GM12878 (cell line): ENCODE results near the gene ARHGAP6. TPM values are rescaled to one million over a fixed set of nuclear protein-coding genes. Genes with fewer than 3 reads are reported as not detected.

Experiments
- ATAC-seq: fragments of 200-7000 bp; cut with Tn5 transposase; 3 replicates; pipeline ENCODE4 v1.9.1; 2020; ENCODE audit warnings: mild to moderate bottlenecking, moderate library complexity
- BruUV-seq: library from RNA; stranded (reverse); fragments of 400-500 nt; replicated peaks from 2 replicates; lab custom pipeline; 2021; lab: Mats Ljungman, UMichigan
- CTCF ChIA-PET: fragments of 300-600 bp; sonication (Branson Sonifier 250); formaldehyde crosslinking; extraction: SDS; loops from one replicate; lab custom pipeline; 2021; ENCODE audit warnings: inconsistent platforms; lab: Yijun Ruan, JAX
- POLR2A ChIA-PET: fragments of 350-600 bp; formaldehyde crosslinking; extraction: SDS; loops from one replicate; lab custom pipeline; 2021; ENCODE audit warnings: inconsistent platforms; lab: Charles Lee
- RAD21 ChIA-PET: fragments of 300-600 bp; sonication (Branson Sonifier 250); formaldehyde crosslinking; loops from one replicate; lab custom pipeline; 2023; ENCODE audit warnings: antibody characterized with exemption; ENCODE audit not compliant: unreplicated experiment; lab: Charles Lee
- SMC1A ChIA-PET: fragments of 300-600 bp; sonication (Branson Sonifier 250); formaldehyde crosslinking; loops from one replicate; lab custom pipeline; 2023; ENCODE audit not compliant: unreplicated experiment, uncharacterized antibody; lab: Charles Lee
- DNase-seq: peaks from one replicate; pipeline ENCODE4 v3.0.0-alpha.2; 2011; ENCODE audit warnings: low read depth, low spot score
- FAIRE-seq: peaks from 3 replicates; lab custom pipeline; 2011; peaks lifted over from hg19 to GRCh38; lab: Jason Lieb, UNC
- H2AFZ ChIP-seq: 2 replicates; pipeline ENCODE4 v1.6.0; 2011; ENCODE audit warnings: low read depth, low read length, control low read depth; ENCODE audit not compliant: control insufficient read depth
- H3K27ac ChIP-seq: 2 replicates; pipeline ENCODE4 v1.5.1; 2011; ENCODE audit warnings: control low read depth; ENCODE audit not compliant: control insufficient read depth, insufficient read depth
- H3K27me3 ChIP-seq, 2 experiments: replicated peaks in 1 of 2; 2 replicates each; pipeline versions ENCODE4 v1.6.0 to v1.6.1; 2011; ENCODE audit warnings: low read length in 1 of 2; ENCODE audit not compliant: control insufficient read depth in 2 of 2, insufficient read depth in 2 of 2
- H3K36me3 ChIP-seq, 2 experiments: 2 replicates each; pipeline ENCODE4 v1.5.1; 2011; ENCODE audit warnings: low read length in 1 of 2; ENCODE audit not compliant: control insufficient read depth in 2 of 2, insufficient read depth in 2 of 2
- H3K4me1 ChIP-seq: 2 replicates; pipeline ENCODE4 v1.6.1; 2011; ENCODE audit warnings: mild to moderate bottlenecking, low read length, moderate library complexity, mixed read lengths; ENCODE audit not compliant: control insufficient read depth, insufficient read depth
- H3K4me2 ChIP-seq: 2 replicates; pipeline ENCODE4 v1.6.0; 2011; ENCODE audit warnings: control low read depth; ENCODE audit not compliant: control insufficient read depth, insufficient read depth
- H3K4me3 ChIP-seq: fragments of 200-600 bp; sonication (generic); 2 replicates; pipeline ENCODE4 v1.5.1; 2016
- H3K79me2 ChIP-seq: 2 replicates; pipeline ENCODE4 v1.6.0; 2011; ENCODE audit warnings: low read length; ENCODE audit not compliant: control insufficient read depth, insufficient read depth
- H3K9ac ChIP-seq: 2 replicates; pipeline ENCODE4 v1.8.0; 2011; ENCODE audit warnings: low read length, control low read depth, mixed read lengths; ENCODE audit not compliant: control insufficient read depth, insufficient read depth
- H3K9me3 ChIP-seq: replicated peaks from 3 replicates; pipeline ENCODE4 v1.5.1; 2011; ENCODE audit warnings: mild to moderate bottlenecking, low read length; ENCODE audit not compliant: control insufficient read depth, insufficient read depth
- H4K20me1 ChIP-seq: 2 replicates; pipeline ENCODE4 v1.6.0; 2011; ENCODE audit not compliant: control insufficient read depth, insufficient read depth
- NR2F1 ChIP-seq: fragments of 450-650 bp; conservative IDR thresholded peaks from 2 replicates; pipeline ENCODE4 v1.6.1; 2017; ENCODE audit warnings: mild to moderate bottlenecking
- WGBS: methylation state at CpG from one replicate; pipeline ENCODE4 v1.1.6; 2016; ENCODE audit warnings: low lambda C conversion rate; ENCODE audit not compliant: insufficient replicate concordance, insufficient coverage; ENCODE audit errors: missing lambda C conversion rate; 5-methylcytosine and 5-hydroxymethylcytosine counted together
- in situ Hi-C: fragments of 300-500 bp; cut with MboI; formaldehyde crosslinking; loops from 9 replicates; pipeline ENCODE4 v1.14.3; 2018; ENCODE audit warnings: mixed read lengths
- intact Hi-C: fragments of 100-400 bp; cut with micrococcal nuclease; formaldehyde crosslinking; loops from one replicate; pipeline ENCODE4 v1.14.2; 2022; ENCODE audit not compliant: unreplicated experiment
- polyA plus RNA-seq, 11 experiments: library from polyadenylated mRNA; depleted of rRNA in 4 of 11; unstranded in 6 of 11; stranded (reverse) in 5 of 11; fragments of >200 nt; fragmentation: Nextera tagmentation in 4 of 11; fragmentation: Illumina TruSeq in 1 of 11; extraction: Ambion mirVana in 4 of 11; extraction: Trizol in 1 of 11; gene quantifications; 1 replicate in 1 of 11; 2 replicates in 10 of 11; pipeline versions ENCODE4 v1.2.1 to v1.2.3, GENCODE V29; 2011 to 2016; ENCODE audit warnings: inconsistent platforms in 2 of 11, missing spikeins in 2 of 11, low read depth in 1 of 11
- total RNA-seq, 4 experiments: library from RNA; depleted of rRNA in 3 of 4; stranded (reverse); fragments of >200 nt in 3 of 4; fragmentation: Illumina TruSeq in 1 of 4; extraction: Trizol in 1 of 4; gene quantifications; 2 replicates each; pipeline versions ENCODE4 v1.2.1 to v1.2.3, GENCODE V29; 2013 to 2021
- TF ChIP-seq, protein P1 (sequence below): fragments of 450-650 bp; formaldehyde crosslinking; IDR thresholded peaks from 2 replicates; pipeline ENCODE4 v1.4.0; 2022; ENCODE audit warnings: mild to moderate bottlenecking, moderate library complexity
- TF ChIP-seq, protein P2 (sequence below): fragments of 450-650 bp; IDR thresholded peaks from 2 replicates; pipeline ENCODE4 v1.6.1; 2016; ENCODE audit warnings: mild to moderate bottlenecking, moderate library complexity, borderline replicate concordance
- TF ChIP-seq, protein P3 (sequence below): fragments of 450-650 bp; IDR thresholded peaks from 2 replicates; pipeline ENCODE4 v1.6.1; 2014; ENCODE audit warnings: mild to moderate bottlenecking

The ARHGAP6 gene
- total and polyA plus RNA-seq, 10 of the 15 experiments (the other 5 are each of a cell fraction or from before 2014, with no cell fraction given) = 0.20 to 1.8 (median 0.76) TPM

DNA sequence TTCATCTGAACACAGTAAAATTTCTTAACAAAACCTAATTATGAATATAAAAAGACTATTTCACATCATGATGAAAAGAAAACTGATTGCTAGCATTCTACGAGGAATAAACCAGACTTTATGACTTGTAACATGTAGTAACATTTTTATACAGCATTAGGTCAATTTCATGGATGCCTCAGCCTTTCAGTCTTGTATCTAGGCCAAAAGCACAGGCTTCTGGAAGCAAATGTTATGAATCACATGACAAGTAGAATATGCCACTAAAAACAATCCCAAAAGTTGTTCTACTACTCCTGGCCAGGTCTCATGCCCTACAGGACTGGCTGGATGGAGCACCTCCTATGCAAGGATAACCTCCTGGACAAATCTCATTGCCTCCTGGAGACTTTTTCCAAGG lies 101.2 kb downstream of the ARHGAP6 start:
- Histone ChIP-seq H4K20me1 (no peaks in the 10 kb centered on the region), H2AFZ (no peak overlapping the region), H3K79me2 (no peaks in the 10 kb centered on the region), H3K27ac (no peak overlapping the region)
- RAD21 ChIA-PET = no interaction called here
- in situ Hi-C loops = no loop called here
- ATAC-seq (no peak), DNase-seq (no peak)
- TF ChIP-seq, protein P1, sequence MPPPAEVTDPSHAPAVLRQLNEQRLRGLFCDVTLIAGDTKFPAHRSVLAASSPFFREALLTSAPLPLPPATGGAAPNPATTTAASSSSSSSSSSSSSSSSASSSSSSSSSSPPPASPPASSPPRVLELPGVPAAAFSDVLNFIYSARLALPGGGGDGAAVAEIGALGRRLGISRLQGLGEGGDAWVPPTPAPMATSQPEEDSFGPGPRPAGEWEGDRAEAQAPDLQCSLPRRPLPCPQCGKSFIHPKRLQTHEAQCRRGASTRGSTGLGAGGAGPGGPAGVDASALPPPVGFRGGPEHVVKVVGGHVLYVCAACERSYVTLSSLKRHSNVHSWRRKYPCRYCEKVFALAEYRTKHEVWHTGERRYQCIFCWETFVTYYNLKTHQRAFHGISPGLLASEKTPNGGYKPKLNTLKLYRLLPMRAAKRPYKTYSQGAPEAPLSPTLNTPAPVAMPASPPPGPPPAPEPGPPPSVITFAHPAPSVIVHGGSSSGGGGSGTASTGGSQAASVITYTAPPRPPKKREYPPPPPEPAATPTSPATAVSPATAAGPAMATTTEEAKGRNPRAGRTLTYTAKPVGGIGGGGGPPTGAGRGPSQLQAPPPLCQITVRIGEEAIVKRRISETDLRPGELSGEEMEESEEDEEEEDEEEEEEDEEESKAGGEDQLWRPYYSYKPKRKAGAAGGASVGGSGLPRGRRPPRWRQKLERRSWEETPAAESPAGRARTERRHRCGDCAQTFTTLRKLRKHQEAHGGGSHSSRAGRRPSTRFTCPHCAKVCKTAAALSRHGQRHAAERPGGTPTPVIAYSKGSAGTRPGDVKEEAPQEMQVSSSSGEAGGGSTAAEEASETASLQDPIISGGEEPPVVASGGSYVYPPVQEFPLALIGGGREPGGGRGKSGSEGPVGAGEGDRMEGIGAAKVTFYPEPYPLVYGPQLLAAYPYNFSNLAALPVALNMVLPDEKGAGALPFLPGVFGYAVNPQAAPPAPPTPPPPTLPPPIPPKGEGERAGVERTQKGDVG (CRISPR knock-in tag) = no peak
- TF ChIP-seq, protein P2, sequence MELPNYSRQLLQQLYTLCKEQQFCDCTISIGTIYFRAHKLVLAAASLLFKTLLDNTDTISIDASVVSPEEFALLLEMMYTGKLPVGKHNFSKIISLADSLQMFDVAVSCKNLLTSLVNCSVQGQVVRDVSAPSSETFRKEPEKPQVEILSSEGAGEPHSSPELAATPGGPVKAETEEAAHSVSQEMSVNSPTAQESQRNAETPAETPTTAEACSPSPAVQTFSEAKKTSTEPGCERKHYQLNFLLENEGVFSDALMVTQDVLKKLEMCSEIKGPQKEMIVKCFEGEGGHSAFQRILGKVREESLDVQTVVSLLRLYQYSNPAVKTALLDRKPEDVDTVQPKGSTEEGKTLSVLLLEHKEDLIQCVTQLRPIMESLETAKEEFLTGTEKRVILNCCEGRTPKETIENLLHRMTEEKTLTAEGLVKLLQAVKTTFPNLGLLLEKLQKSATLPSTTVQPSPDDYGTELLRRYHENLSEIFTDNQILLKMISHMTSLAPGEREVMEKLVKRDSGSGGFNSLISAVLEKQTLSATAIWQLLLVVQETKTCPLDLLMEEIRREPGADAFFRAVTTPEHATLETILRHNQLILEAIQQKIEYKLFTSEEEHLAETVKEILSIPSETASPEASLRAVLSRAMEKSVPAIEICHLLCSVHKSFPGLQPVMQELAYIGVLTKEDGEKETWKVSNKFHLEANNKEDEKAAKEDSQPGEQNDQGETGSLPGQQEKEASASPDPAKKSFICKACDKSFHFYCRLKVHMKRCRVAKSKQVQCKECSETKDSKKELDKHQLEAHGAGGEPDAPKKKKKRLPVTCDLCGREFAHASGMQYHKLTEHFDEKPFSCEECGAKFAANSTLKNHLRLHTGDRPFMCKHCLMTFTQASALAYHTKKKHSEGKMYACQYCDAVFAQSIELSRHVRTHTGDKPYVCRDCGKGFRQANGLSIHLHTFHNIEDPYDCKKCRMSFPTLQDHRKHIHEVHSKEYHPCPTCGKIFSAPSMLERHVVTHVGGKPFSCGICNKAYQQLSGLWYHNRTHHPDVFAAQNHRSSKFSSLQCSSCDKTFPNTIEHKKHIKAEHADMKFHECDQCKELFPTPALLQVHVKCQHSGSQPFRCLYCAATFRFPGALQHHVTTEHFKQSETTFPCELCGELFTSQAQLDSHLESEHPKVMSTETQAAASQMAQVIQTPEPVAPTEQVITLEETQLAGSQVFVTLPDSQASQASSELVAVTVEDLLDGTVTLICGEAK = no peak
- TF ChIP-seq NR2F1 = no peak
- TF ChIP-seq, protein P3, sequence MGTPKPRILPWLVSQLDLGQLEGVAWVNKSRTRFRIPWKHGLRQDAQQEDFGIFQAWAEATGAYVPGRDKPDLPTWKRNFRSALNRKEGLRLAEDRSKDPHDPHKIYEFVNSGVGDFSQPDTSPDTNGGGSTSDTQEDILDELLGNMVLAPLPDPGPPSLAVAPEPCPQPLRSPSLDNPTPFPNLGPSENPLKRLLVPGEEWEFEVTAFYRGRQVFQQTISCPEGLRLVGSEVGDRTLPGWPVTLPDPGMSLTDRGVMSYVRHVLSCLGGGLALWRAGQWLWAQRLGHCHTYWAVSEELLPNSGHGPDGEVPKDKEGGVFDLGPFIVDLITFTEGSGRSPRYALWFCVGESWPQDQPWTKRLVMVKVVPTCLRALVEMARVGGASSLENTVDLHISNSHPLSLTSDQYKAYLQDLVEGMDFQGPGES = no peak
- TF ChIP-seq, all 136 proteins: peak for 0
- Histone ChIP-seq H3K4me2 (no peak overlapping the region), H3K9me3 (no peaks in the 10 kb centered on the region), H3K4me3 (no peak overlapping the region), H3K36me3 (no peaks in the 10 kb centered on the region), H3K27me3 (no peaks in the 10 kb centered on the region), H3K4me1 (no peaks in the 10 kb centered on the region), H3K9ac (no peak overlapping the region)
- POLR2A ChIA-PET = no interaction called here
- intact Hi-C loops = no loop called here
- CTCF ChIA-PET = interaction anchor here (1.0 kb wide), 1 partner anchor 19 kb away, joined by 3 read pairs; no protein-coding TSS in a partner anchor
- no peak for FAIRE-seq
- WGBS = 33% methylated on average over 1 of the region's 1 CpG
- SMC1A ChIA-PET = interaction anchor here (1.5 kb wide), 1 partner anchor 18 kb away, joined by 3 read pairs; no protein-coding TSS in a partner anchor
- BruUV-seq = no TSS peak
